Adipose tissue (tissue), 3 donors: Measurements from ENCODE around the gene PLA2G7. TPM values are rescaled to one million over a fixed set of nuclear protein-coding genes. Genes with fewer than 3 reads are reported as not detected.
"Not testable (repeated sequence)": the region's sequence is repeated elsewhere in the genome, so short reads cannot be mapped to it uniquely, and the experiment has no call there.

Source experiments
- H3K27ac ChIP-seq: one replicate; pipeline ENCODE4 v1.5.1; 2013; ENCODE audit warnings: low read depth, low read length
- WGBS, 3 donors: extraction: QIAGEN DNeasy Blood & Tissue Kit; methylation state at CpG; one replicate each; pipeline ENCODE4 v1.1.7; 2013; 5-methylcytosine and 5-hydroxymethylcytosine counted together
- polyA plus RNA-seq, 3 donors: library from polyadenylated mRNA; stranded (reverse); fragments of 200-250 nt; gene quantifications; one replicate each; pipeline ENCODE4 v1.2.3, GENCODE V29; 2013
- donor health status: healthy with polysubstance abuse.
- donor health status: Bipolar disorder and iron deficiency.
- donor health status: healthy.

PLA2G7 gene
- under 1 TPM; 0.25 to 0.74 (median 0.34) TPM for polyA plus RNA-seq

GRCh38 chr6:46734867-46735719 lies at the start of gene PLA2G7:
PLA2G7 (minus strand) TSS chr6:46735375; CDS start chr6:46722891, 12,484 bp downstream.
- 1 to 2% (median 2%) methylated on average over 66 to 73 of the region's 73 CpGs for WGBS, 3 donors
- no peak within 1 kb of the TSS for H3K27ac ChIP-seq

GRCh38 chr6:46784535-46784934 lies 49.4 kb upstream of the PLA2G7 start:
- no peak overlapping the region for H3K27ac ChIP-seq
- WGBS, 3 donors = 76 to 88% (median 81%) methylated on average over 1 of the region's 1 CpG

GRCh38 chr6:46781478-46782378 lies 46.6 kb upstream of the PLA2G7 start:
- no peak overlapping the region for H3K27ac ChIP-seq
- 33 to 40% (median 36%) methylated on average over 6 of the region's 6 CpGs for WGBS, 3 donors

GRCh38 chr6:46777476-46778346 lies 42.5 kb upstream of the PLA2G7 start:
- H3K27ac ChIP-seq = no peak overlapping the region

GRCh38 chr6:46776070-46776712 lies 41.0 kb upstream of the PLA2G7 start:
- 89 to 91% (median 90%) methylated on average over 5 of the region's 5 CpGs for WGBS, 3 donors
- no peak overlapping the region for H3K27ac ChIP-seq

More at GRCh38 chr6:46777476-46778346, 42.5 kb upstream of the PLA2G7 start:
- WGBS, 3 donors = 83 to 89% (median 89%) methylated on average over 12 of the region's 12 CpGs

- 92 to 94% (median 94%) methylated on average over 17 to 23 of the region's 24 CpGs for WGBS, 3 donors
- not testable (repeated sequence) for H3K27ac ChIP-seq
Measured at GRCh38 chr6:46774736-46775135, 39.6 kb upstream of the PLA2G7 start.

GRCh38 chr6:46773201-46773855 lies 38.2 kb upstream of the PLA2G7 start:
- no peak overlapping the region for H3K27ac ChIP-seq
- 34 to 72% (median 45%) methylated on average over 1 of the region's 1 CpG for WGBS, 3 donors

- 28 to 69% (median 36%) methylated on average over 2 of the region's 2 CpGs for WGBS, 3 donors
- H3K27ac ChIP-seq = no peak overlapping the region
Measured at GRCh38 chr6:46772762-46773161, 37.6 kb upstream of the PLA2G7 start.

- WGBS, 3 donors = 91 to 97% (median 91%) methylated on average over 1 of the region's 1 CpG
- H3K27ac ChIP-seq = no peak overlapping the region
Measured at GRCh38 chr6:46772016-46772415, 36.8 kb upstream of the PLA2G7 start.

- H3K27ac ChIP-seq = no peak overlapping the region
- 94 to 96% (median 95%) methylated on average over 5 of the region's 5 CpGs for WGBS, 3 donors
Measured at GRCh38 chr6:46764961-46765360, 29.8 kb upstream of the PLA2G7 start.

GRCh38 chr6:46764280-46764679 lies 29.1 kb upstream of the PLA2G7 start:
- H3K27ac ChIP-seq = not testable (repeated sequence)
- 80 to 88% (median 82%) methylated on average over 10 of the region's 10 CpGs for WGBS, 3 donors

GRCh38 chr6:46763466-46763865 lies 28.3 kb upstream of the PLA2G7 start:
- 84 to 89% (median 85%) methylated on average over 2 of the region's 2 CpGs for WGBS, 3 donors

GRCh38 chr6:46760925-46761324 lies 25.8 kb upstream of the PLA2G7 start:
- 67 to 86% (median 81%) methylated on average over 3 of the region's 3 CpGs for WGBS, 3 donors
- no peak overlapping the region for H3K27ac ChIP-seq

More at GRCh38 chr6:46763466-46763865, 28.3 kb upstream of the PLA2G7 start:
- H3K27ac ChIP-seq = no peak overlapping the region

- 91 to 96% (median 94%) methylated on average over 4 of the region's 4 CpGs for WGBS, 3 donors
- no peak overlapping the region for H3K27ac ChIP-seq
Measured at GRCh38 chr6:46758960-46759753, 24.0 kb upstream of the PLA2G7 start.

GRCh38 chr6:46757214-46757596 lies 22.0 kb upstream of the PLA2G7 start:
- 64 to 77% (median 70%) methylated on average over 2 of the region's 2 CpGs for WGBS, 3 donors
- H3K27ac ChIP-seq = no peak overlapping the region

GRCh38 chr6:46756469-46757213 lies 21.5 kb upstream of the PLA2G7 start:
- no peak overlapping the region for H3K27ac ChIP-seq
- 60 to 69% (median 63%) methylated on average over 7 of the region's 7 CpGs for WGBS, 3 donors
